Fibroblast of villous mesenchyme (primary cell): ENCODE data around the gene GPR39. TPM values are rescaled to one million over a fixed set of nuclear protein-coding genes. Genes with fewer than 3 reads are reported as not detected.

Experiments
- DNase-seq: peaks from one replicate; pipeline ENCODE4 v3.0.0-alpha.2; 2010; ENCODE audit warnings: low read depth
- H3K4me3 ChIP-seq: 2 replicates; pipeline ENCODE4 v1.5.1; 2011; ENCODE audit warnings: low read depth, mild to moderate bottlenecking, low read length
- CTCF ChIP-seq: IDR thresholded peaks from 2 replicates; pipeline ENCODE4 v1.5.1; 2012; ENCODE audit warnings: low read depth, mild to moderate bottlenecking, low read length; ENCODE audit not compliant: insufficient read depth
- total RNA-seq: library from RNA; depleted of rRNA; stranded (reverse); fragments of >200 nt; gene quantifications from 2 replicates; pipeline ENCODE4 v1.2.3, GENCODE V29; 2012

GPR39 gene
- total RNA-seq, 1 donor = 5.6 TPM

GRCh38 chr2:132448771-132449170 is 32.2 kb downstream of the GPR39 start:
- DNase-seq = peak; percentile 61
- TF ChIP-seq CTCF = peak; percentile 75
- H3K4me3 ChIP-seq = no peak overlapping the region

GRCh38 chr2:132449868-132450267 is 33.3 kb downstream of the GPR39 start:
- TF ChIP-seq CTCF = no peak
- H3K4me3 ChIP-seq = no peak overlapping the region
- DNase-seq = no peak

DNA sequence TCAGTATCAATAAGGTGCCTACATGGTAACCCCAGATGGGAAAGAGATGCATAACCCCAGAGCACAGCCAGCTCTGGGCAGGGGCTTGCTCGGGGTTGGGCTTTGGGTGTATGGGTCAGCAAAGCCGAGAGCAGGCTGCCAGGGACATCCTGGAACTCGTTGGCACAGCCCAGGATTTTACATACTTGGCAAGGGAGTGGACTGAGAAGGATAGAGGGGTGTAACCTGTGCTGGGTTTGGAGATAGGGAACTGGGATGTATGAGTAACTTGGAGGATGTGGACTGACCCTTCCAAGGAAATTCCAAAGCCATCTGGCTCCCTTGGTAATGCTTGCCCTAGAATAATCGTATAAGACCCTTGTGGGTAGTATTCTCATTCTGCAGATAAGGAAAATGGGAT is 44.2 kb downstream of the GPR39 start:
- no peak overlapping the region for H3K4me3 ChIP-seq
- no peak for TF ChIP-seq CTCF
- no peak for DNase-seq

DNA sequence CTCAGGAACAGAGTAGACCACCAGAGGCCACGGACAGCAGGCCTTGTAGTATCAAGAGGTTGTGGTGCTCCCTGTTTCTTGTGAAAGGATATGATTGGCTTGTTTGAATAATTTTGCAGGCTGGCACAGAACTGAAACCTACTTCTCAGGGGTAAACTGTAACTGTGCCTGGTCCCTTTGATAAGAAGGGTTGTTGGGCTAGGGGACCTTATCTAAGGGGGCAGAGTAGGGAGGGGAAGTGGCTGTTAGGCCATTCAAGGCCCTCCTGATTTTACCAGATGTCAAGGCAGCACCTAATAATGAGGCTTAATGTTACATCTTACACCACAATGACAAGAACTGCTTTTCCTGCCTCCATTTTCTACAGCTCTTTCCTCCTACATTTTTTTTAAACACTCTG is 45.6 kb downstream of the GPR39 start:
- no peak overlapping the region for H3K4me3 ChIP-seq
- no peak for DNase-seq
- no peak for TF ChIP-seq CTCF

DNA sequence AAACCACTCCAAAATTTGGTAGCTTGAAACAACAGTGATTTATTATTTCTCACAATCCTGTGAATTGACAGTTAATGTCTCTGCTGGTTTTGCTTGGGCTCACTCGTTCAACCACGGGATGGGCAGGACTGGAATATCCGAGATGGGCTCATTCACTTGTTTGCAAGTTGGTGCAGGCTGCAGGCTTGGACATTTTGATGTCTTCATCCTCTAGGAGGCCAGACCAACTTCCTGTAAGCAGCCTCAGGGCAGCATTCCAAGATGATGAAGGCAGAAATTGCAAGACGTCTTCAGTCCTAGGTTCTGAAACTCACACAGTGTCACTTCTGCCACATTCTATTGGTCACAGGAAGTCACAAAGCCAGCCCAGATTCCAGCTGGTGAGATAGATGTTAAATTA is 47.1 kb downstream of the GPR39 start:
- no peak for TF ChIP-seq CTCF
- no peak overlapping the region for H3K4me3 ChIP-seq
- DNase-seq = no peak

DNA sequence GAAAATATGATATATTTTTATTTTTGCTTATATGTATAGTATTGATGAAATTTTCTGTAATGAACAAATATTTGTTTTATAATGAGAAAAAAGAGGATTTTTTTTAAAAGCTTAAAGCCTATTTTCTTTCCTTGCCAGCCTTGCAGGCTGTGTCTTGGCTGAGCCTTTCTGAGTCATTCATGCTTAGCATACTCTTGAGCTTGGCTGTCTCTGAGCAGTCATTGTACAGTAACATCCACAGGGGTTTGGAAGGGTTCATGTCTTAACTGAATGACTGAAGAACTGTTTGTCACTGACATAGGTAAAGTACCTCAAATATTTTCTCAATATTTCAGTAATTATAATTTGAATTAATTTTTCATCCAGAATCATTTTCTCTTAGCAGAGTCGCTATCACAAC is 49.3 kb downstream of the GPR39 start:
- no peak overlapping the region for H3K4me3 ChIP-seq
- no peak for TF ChIP-seq CTCF
- DNase-seq = no peak

- H3K4me3 ChIP-seq = no peak overlapping the region
- DNase-seq = no peak
- no peak for TF ChIP-seq CTCF
Observed at GRCh38 chr2:132466428-132467028, 49.9 kb downstream of the GPR39 start.
